Choroid plexus epithelial cell (primary cell): ENCODE results near the gene PARP3.

Experiments
- DNase-seq: peaks from one replicate; pipeline ENCODE4 v3.0.0-alpha.2; 2010; ENCODE audit warnings: low read depth
- H3K4me3 ChIP-seq: 2 replicates; pipeline ENCODE4 v1.5.1; 2011; ENCODE audit warnings: low read depth, mild to moderate bottlenecking, control low read depth, low read length, moderate library complexity
- CTCF ChIP-seq: conservative IDR thresholded peaks from 2 replicates; pipeline ENCODE4 v1.5.1; 2011; ENCODE audit warnings: low read depth, mild to moderate bottlenecking, control low read depth, inconsistent platforms, low read length, moderate library complexity

The PARP3 gene

GRCh38 chr3:51974277-51974962 lies 32.3 kb downstream of the PARP3 start:
- DNase-seq: no peak
- peak overlapping the region; percentile 86 for H3K4me3 ChIP-seq
- no peak for TF ChIP-seq CTCF

- TF ChIP-seq CTCF: no peak
- peak within 1 kb of the TSS; percentile 86 for H3K4me3 ChIP-seq
- peak; percentile 68 for DNase-seq
Observed at GRCh38 chr3:51974963-51975851, 33.0 kb downstream of the PARP3 start, which contains the start of gene ABHD14A. Gene ABHD14A (plus strand): TSS chr3:51975064. CDS start chr3:51975136, 72 bp downstream.

GRCh38 chr3:51975852-51976549 lies 33.8 kb downstream of the PARP3 start:
- peak; percentile 26 for TF ChIP-seq CTCF
- peak overlapping the region; percentile 86 for H3K4me3 ChIP-seq
- peak; percentile 72 for DNase-seq

- H3K4me3 ChIP-seq: no peak overlapping the region
- no peak for DNase-seq
- TF ChIP-seq CTCF: no peak
Observed at GRCh38 chr3:51977446-51978142, 35.4 kb downstream of the PARP3 start.

- no peak for DNase-seq
- no peak overlapping the region for H3K4me3 ChIP-seq
- no peak for TF ChIP-seq CTCF
Observed at GRCh38 chr3:51978143-51978502, 36.0 kb downstream of the PARP3 start.

GRCh38 chr3:51980253-51980652 lies 38.1 kb downstream of the PARP3 start:
- no peak for DNase-seq
- no peak for TF ChIP-seq CTCF
- H3K4me3 ChIP-seq: no peak overlapping the region
